Hippocampal formation (tissue), 2 donors: ENCODE measurements around the gene ANKRD66.

ENCODE experiments used
- DNase-seq, 2 donors: peaks; one replicate each; lab custom pipeline; 2025; lab: John Stamatoyannopoulos, UW

Gene ANKRD66

DNA sequence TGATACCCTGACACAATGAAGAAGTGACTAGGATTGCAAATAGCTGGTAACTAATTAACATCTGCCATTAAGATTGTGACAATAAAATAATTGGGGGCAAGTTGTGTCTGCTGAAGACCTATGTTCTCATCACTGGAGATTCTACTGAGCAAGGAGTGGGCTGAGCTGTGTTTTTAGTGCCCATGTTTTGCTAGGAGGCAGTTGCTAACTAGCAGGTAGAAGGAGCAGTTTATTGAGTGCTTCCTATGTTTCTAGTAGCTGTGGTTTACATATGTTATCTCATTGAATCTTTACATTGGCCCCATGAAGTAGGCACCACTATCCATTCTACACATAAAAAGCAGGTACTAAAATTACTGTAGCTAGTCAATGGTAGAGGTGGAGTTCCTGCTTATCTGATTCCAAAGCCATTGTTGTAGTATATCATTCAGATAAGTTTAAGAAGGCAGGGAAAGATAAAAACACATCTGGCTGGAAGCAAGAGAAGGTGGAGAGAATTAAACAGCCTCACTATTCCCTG, 43.7 kb downstream of the ANKRD66 start:
- no peak for DNase-seq

DNA sequence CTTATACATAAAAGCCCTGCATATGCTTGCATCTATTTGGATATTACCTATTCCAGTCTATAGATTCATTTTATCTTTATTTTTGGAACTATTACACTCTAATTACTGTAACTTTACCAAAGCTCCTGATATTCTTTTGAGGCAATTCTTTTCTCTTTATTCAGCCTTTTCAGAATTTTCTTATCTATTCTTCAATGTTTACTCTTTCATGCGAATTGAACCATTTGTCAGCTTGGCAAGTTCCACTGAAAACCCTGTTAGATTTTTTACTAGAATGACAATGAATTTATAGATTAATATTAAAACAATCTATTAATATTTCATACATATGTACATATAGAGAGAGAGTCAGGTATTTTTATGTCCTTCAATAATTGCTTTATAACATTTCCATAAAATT, 45.9 kb downstream of the ANKRD66 start:
- DNase-seq: no peak

DNA sequence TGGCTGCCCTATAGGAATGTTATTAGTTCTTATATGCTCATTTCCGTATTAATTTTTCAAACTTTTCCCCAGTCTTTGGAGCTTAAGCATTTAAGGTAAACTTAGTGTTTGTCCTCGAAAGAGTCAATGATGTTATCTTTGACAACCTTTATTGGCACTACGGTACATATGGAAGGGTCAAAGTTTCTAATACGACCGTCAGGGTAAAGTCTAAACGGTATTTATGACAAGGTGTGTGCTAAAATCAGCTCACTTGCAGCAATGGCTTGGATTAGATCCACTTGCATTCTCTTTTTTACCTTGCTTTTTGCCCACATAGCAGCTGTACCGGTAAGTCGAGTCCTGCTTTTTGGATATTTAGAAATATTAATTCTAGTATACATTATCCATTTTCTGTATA, 46.4 kb downstream of the ANKRD66 start, which contains the start of gene MEP1A:
Gene MEP1A (plus strand): TSS at position 252 of the 400 bp plus-strand sequence. CDS start 10 bp downstream, at position 262.
- DNase-seq: no peak

GRCh38 chr6:46794068-46794467, 47.3 kb downstream of the ANKRD66 start:
- DNase-seq: no peak

GRCh38 chr6:46795816-46796215, 49.1 kb downstream of the ANKRD66 start:
- DNase-seq: no peak

GRCh38 chr6:46796848-46797580, 50.3 kb downstream of the ANKRD66 start:
- DNase-seq: no peak

DNA sequence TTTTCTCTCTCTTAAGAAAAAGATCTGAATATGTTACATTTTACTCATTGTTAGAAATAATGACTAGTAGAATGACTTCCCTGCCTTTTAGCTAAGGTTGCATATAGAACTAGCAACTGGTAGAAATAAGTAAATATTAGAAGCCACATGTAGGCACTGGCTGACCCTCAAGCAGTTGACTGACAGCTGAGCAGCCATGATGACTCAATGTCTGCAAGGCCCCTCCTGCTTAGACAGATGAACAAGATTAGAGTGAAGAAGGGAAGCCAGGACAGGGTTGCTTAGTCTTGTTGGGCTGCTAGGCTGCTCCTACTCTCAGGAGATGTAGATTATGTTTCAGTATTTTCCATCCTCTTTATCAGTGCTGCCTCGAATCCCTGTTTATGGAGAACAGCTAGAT, 52.9 kb downstream of the ANKRD66 start:
- no peak for DNase-seq

DNA sequence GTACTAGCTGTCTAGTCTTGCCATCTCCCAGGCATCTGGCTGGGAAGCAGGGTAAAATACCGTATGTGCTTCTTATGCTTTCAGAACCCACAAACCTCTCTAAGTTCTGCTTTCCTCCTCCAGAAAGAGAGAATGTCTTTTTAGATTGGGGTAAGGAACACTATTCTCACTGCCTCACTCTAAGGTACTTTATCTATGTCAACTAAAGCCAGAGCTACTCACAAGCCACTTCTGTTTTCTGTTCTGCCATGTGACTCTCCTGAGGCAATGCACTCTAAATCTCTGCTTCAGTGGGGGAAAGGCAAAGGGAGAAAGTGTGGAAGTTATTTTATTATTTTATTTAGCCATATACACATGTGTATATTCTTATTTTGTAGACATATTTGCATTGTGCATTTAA, 62.1 kb downstream of the ANKRD66 start:
- DNase-seq: peak in 1 of 2 donors; percentile 27
